NK-92 (cell line): Measurements from ENCODE around the gene HLF.

Source experiments
- DNase-seq: peaks from one replicate; lab custom pipeline; 2025; ENCODE audit not compliant: unreplicated experiment; lab: John Stamatoyannopoulos, UW

HLF gene

GRCh38 chr17:55264645-55265298 lies at the start of gene HLF:
Gene HLF (plus strand): TSS chr17:55264960. CDS start chr17:55265485, 525 bp downstream.
- DNase-seq: no peak

DNA sequence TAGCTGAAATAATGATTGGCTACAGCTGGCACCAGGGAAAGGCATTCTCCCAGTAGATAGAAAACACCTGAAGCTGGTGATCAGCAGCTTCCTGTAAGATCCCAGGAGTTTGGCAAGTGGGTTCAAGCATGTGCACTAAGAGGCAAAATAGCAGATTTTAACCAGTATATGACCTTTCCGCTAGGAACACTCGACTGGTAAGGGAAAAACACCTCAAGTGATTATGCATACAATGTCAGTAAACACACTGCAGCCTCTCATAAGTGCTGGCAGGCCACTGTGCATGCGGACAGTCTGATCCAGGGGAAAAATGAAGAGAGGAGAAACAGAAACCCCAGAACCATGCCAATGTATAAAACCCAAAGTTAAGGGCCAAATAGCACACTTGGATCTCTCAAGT lies 49.0 kb upstream of the HLF start:
- no peak for DNase-seq

DNA sequence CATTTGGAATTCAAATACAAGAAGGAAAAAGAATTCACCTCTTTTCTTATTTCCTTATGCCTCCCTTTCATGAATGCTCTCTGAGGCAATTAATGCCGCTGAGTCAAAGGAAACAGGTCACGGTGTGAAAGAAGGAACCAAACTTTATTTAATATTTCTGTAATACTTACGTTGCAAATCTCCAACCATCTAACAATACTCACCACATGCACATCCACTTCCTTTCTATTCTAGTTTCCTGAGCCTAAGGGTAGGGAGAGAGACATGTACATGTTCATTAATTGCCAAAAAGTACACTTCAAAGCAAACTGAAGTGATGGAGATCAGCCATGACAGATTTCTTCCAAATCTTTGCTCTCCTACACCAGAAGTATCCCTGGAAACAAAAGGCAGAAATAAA lies 47.9 kb upstream of the HLF start:
- no peak for DNase-seq

- DNase-seq: no peak
Observed at GRCh38 chr17:55219459-55219858, 45.3 kb upstream of the HLF start.

- DNase-seq: no peak
Observed at GRCh38 chr17:55219934-55220333, 44.8 kb upstream of the HLF start.

GRCh38 chr17:55223524-55223923 lies 41.2 kb upstream of the HLF start:
- no peak for DNase-seq

GRCh38 chr17:55224746-55225145 lies 40.0 kb upstream of the HLF start:
- DNase-seq: no peak

- no peak for DNase-seq
Observed at GRCh38 chr17:55225237-55225636, 39.5 kb upstream of the HLF start.

DNA sequence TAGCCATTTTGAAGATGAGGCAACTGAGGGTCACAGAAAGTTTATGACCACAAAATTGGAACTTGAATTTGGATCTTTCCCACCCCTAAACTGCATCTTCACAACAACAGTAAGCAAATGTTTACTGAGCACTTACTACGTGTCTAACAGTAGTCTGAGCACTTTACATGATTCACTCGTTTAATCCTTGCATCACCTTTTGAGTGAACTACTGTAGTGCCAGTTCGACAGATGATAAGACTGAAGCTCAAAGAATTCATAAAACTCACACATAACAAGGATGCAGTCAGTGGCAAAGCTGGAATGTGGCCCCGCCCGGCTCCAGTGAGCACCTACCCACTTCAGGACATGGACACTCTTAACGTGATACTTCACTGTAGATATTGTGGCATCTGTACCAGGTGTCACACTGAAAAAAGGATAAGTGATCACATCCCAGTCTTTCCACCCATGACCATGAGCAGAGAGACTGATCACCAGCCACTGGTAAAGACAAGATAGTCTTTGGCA lies 36.0 kb upstream of the HLF start:
- DNase-seq: no peak

GRCh38 chr17:55229276-55229675 lies 35.5 kb upstream of the HLF start:
- no peak for DNase-seq

GRCh38 chr17:55230716-55231115 lies 34.0 kb upstream of the HLF start:
- no peak for DNase-seq

DNA sequence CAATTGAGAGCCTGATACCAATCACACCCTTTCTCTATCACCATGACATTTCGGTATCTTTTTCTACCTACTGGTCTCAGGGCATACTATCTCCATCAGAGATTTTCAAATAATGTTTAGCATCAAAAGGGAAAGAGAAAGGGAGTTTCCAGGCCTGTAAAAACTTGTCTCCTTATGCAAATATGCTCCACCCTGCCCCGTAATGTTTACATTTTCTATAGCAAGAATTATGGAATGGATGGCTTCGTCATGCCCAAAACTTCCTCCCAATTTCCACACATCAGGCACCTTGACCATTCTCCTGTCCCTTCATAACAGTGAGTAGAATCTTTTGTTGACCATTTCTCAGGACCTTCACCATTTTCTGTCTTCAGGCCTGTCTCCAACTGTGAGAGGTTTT lies 30.9 kb upstream of the HLF start:
- DNase-seq: no peak

- no peak for DNase-seq
Observed at GRCh38 chr17:55236316-55236715, 28.4 kb upstream of the HLF start.

GRCh38 chr17:55237268-55237667 lies 27.5 kb upstream of the HLF start:
- no peak for DNase-seq

DNA sequence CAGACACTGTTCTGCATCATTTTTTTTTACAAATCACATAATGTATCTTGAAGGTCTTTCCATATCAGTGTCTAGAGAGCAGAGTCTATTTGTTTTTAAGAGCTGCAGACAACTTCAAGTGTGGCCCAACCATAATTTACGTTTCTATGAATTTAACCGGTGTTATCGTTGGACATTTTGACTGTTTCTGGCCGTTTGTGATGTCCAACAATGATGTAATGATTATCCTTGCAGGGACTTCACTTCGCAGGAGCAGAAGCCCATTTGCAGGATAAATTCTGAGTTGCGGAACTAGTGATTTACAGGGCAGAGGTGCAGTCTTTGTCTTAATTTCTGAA lies 26.9 kb upstream of the HLF start:
- no peak for DNase-seq

DNA sequence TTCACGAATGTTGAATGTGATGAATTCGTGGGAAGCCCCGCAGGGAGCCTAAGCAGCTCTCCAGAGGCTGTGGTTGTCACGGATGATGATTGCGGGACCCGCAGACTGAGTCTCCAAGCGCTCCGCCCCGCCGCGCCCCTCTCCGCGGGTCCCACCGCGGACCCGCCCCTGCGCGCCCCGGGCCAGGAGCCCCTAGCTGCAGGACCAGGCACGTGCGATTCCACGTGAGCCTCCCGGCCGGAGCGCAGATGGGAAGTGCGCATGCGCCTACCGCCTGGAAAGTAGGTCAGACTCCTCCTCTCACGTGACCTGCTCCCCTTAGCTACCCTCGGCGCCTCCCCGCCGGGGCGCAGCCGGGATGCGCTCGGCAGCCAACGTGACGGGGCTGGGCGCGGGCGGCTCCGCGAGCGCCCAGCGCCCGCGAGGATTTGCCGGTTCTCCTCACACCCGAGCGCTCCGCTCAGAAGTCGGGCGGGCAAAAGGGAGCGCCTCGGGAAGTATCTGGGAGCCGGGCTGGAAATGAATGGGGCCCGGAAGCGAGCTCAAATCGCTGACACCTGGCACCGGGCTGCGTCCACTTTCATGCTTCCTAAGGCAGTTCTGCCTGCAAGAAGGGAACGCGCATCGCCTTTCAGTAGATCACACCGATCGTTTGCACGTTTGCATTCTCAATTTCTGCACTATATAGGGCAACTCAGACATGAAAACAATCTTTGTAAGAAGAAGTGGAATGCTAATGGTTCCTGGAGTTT lies 26.4 kb upstream of the HLF start:
- no peak for DNase-seq

DNA sequence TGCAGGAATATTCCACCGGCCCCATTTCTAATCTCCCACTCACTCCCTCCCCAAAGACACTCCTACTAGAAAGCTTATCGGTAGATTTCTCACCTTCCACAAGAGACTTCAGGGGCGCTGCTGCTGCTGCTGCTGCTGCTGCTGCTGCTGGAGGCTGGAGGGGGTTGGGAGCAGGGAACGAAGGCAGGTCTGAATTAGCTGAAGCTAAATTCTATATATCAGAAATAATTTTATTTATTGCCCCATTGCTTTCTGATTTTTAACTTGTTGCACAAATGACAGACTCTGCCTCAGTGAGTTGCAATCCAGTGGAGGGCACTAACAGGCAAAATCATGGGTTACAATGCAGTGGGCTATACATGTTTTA lies 25.8 kb upstream of the HLF start:
- DNase-seq: no peak

DNA sequence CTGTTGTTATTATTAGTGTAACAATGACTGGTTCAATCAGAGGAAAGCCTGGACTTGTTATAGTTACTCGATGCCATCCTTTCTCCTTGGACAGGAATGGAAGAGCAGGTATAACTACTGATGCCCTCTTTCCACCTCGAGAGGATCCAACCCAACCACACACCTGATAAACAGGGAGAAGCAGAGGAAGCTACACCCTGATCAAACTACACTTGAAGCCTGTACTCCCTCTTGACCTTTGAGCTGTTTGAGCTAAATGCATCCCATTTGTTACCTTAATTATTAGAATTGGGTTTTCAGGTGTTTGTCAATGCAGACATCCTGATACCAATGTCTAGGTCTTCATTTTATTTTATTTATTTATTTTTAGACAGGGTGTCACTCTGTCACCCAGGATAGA lies 23.7 kb upstream of the HLF start:
- no peak for DNase-seq

- DNase-seq: no peak
Observed at GRCh38 chr17:55242476-55242875, 22.3 kb upstream of the HLF start.

- no peak for DNase-seq
Observed at GRCh38 chr17:55245986-55246385, 18.8 kb upstream of the HLF start.

DNA sequence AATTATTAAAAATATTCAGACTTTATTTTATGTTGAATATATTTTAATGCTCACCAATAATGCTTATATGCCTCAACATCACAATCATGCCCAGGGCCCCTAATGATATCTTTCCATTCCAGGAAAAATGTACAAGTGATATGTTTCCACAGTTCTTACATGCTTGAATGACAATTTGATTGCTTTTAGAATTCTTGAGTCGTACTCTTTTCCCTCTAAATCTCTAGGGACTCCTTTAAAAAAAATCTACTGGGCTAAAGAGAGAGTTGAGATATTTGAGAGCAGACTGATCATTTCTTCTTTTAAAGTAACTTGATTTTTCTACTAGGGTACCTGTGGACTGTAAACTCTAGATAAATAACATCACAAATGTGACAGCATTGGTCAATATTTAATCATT lies 18.2 kb upstream of the HLF start:
- DNase-seq: no peak

GRCh38 chr17:55248077-55248476 lies 16.7 kb upstream of the HLF start:
- no peak for DNase-seq

DNA sequence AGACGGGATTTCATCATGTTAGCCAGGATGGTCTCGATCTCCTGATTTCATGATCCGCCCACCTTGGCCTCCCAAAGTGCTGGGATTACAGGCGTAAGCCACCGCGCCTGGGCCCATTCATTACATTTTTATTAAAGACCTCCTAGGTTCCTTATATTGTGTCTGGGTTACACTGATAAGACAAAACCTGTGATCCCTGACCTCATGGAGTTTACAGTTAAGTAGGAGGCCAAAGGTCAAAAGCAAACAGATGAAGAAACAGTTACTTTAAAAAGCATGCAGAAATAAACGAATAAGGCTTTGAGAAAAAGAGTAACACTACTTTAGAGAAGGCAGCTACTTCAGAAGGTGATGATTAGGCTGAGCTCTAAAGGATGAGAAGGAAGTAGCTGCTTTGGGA lies 14.9 kb upstream of the HLF start:
- no peak for DNase-seq
